ENCODE data around the gene GAS7.

- no peak for TF ChIP-seq CTCF (IDR thresholded peaks at IDR 0.05)
- TF ChIP-seq POLR2AphosphoS5 (IDR thresholded peaks at IDR 0.05), result peak; percentile 13
Measured at GRCh38 chr17:10050597-10051101, 147.8 kb downstream of the GAS7 start.

Data from gastroesophageal sphincter (tissue), 3 donors.